HepG2 (cell line): ENCODE measurements around the gene SUCLA2. TPM values are rescaled to one million over a fixed set of nuclear protein-coding genes. Genes with fewer than 3 reads are reported as not detected.

ENCODE experiments used
- FOXK2 ChIP-seq: fragments of 450-650 bp; IDR thresholded peaks from 2 replicates; pipeline ENCODE4 v1.6.1; 2016
- PLRG1 ChIP-seq: fragments of 450-650 bp; conservative IDR thresholded peaks from 2 replicates; pipeline ENCODE4 v1.6.1; 2016
- SAFB2 ChIP-seq: sonication (generic); formaldehyde crosslinking; IDR thresholded peaks from 2 replicates; pipeline ENCODE4 v1.5.1; 2020; ENCODE audit warnings: missing genetic modification reagents, low read depth, mild to moderate bottlenecking, borderline replicate concordance
- SALL1 ChIP-seq: sonication (generic); formaldehyde crosslinking; IDR thresholded peaks from 2 replicates; pipeline ENCODE4 v1.8.0; 2022; ENCODE audit warnings: mild to moderate bottlenecking, missing genetic modification reagents
- SNRNP70 ChIP-seq: fragments of 200-400 bp; formaldehyde crosslinking; IDR thresholded peaks from 2 replicates; pipeline ENCODE4 v1.6.1; 2017; ENCODE audit warnings: mild to moderate bottlenecking, low read depth, low read length, moderate library complexity
- ZNF292 ChIP-seq: sonication (generic); formaldehyde crosslinking; IDR thresholded peaks from 2 replicates; pipeline ENCODE4 v1.8.1; 2022; ENCODE audit warnings: mild to moderate bottlenecking, low read depth, missing genetic modification reagents, borderline replicate concordance
- ZNF329 ChIP-seq: sonication (generic); formaldehyde crosslinking; IDR thresholded peaks from 2 replicates; pipeline ENCODE4 v1.9.0; 2021; ENCODE audit warnings: low read depth, mild to moderate bottlenecking, missing genetic modification reagents
- ZNF430 ChIP-seq: sonication (generic); formaldehyde crosslinking; IDR thresholded peaks from 2 replicates; pipeline ENCODE4 v1.9.0; 2021; ENCODE audit warnings: mild to moderate bottlenecking, missing genetic modification reagents
- ZNF691 ChIP-seq: sonication (generic); formaldehyde crosslinking; IDR thresholded peaks from 2 replicates; pipeline ENCODE4 v1.4.0; 2020; ENCODE audit warnings: missing genetic modification reagents, low read depth, mild to moderate bottlenecking, borderline replicate concordance
- polyA plus RNA-seq, 8 experiments: library from polyadenylated mRNA; depleted of rRNA in 3 of 8; stranded (reverse) in 7 of 8; unstranded in 1 of 8; fragments of >200 nt; fragmentation: Illumina TruSeq in 4 of 8; extraction: Trizol in 4 of 8; gene quantifications; 2 replicates each; pipeline versions ENCODE4 v1.2.1 to v1.2.3, GENCODE V29; 2011 to 2016; ENCODE audit warnings: low read depth in 4 of 8, missing spikeins in 1 of 8, mixed read lengths in 1 of 8; ENCODE audit not compliant: insufficient read depth in 1 of 8
- total RNA-seq, 5 experiments: library from RNA; depleted of rRNA; stranded (reverse); fragments of >200 nt; fragmentation: Illumina TruSeq; extraction: Trizol; gene quantifications; 2 replicates each; pipeline ENCODE4 v1.2.3, GENCODE V29; 2016; ENCODE audit warnings: low read depth in 1 of 5
- TF ChIP-seq, protein P1 (sequence below): sonication (generic); formaldehyde crosslinking; IDR thresholded peaks from 2 replicates; pipeline ENCODE4 v1.4.0; 2020; ENCODE audit warnings: missing genetic modification reagents
- TF ChIP-seq, protein P2 (sequence below): sonication (generic); formaldehyde crosslinking; IDR thresholded peaks from 2 replicates; pipeline ENCODE4 v1.5.0; 2020; ENCODE audit warnings: mild to moderate bottlenecking, missing genetic modification reagents, borderline replicate concordance
- TF ChIP-seq, protein P3 (sequence below): sonication (generic); formaldehyde crosslinking; IDR thresholded peaks from 2 replicates; pipeline ENCODE4 v1.4.0; 2020; ENCODE audit warnings: mild to moderate bottlenecking, missing genetic modification reagents

SUCLA2 gene
- total and polyA plus RNA-seq, 2 of the 13 experiments (the other 11 are each of a cell fraction or from before 2014, with no cell fraction given): 28.4 to 77.1 TPM

DNA sequence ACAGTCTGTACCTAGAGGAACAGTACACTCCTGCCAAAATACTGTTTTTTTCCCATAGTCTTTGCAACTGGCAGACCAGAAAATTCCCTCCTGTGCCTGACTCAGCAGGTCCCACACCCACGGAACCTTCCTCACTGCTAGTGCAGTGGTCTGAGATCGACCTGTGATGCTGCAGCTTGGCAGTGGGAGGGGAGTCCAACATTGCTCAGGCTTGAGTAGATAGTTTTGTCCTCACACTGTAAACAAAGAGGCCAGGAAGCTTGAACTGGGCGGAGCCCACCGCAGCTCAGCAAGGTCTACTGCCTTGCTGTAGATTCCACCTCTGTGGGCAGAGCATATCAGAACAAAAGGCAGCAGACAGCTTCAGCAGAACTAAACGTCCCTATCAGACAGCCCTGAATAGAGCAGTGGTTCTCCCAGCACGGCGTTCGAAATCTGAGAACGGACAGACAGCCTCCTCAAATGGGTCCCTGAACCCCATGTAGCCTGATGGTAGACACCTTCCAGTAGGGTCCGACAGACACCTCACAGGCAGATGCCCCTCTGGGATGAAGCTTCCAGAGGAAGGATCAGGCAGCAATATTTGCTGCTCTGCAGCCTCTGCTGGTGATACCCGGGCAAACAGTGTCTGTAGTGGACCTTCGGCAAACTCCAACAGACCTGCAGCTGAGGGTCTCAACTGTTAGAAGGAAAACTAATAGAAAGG lies 92.7 kb downstream of the SUCLA2 start (continued):
- TF ChIP-seq, protein P1, sequence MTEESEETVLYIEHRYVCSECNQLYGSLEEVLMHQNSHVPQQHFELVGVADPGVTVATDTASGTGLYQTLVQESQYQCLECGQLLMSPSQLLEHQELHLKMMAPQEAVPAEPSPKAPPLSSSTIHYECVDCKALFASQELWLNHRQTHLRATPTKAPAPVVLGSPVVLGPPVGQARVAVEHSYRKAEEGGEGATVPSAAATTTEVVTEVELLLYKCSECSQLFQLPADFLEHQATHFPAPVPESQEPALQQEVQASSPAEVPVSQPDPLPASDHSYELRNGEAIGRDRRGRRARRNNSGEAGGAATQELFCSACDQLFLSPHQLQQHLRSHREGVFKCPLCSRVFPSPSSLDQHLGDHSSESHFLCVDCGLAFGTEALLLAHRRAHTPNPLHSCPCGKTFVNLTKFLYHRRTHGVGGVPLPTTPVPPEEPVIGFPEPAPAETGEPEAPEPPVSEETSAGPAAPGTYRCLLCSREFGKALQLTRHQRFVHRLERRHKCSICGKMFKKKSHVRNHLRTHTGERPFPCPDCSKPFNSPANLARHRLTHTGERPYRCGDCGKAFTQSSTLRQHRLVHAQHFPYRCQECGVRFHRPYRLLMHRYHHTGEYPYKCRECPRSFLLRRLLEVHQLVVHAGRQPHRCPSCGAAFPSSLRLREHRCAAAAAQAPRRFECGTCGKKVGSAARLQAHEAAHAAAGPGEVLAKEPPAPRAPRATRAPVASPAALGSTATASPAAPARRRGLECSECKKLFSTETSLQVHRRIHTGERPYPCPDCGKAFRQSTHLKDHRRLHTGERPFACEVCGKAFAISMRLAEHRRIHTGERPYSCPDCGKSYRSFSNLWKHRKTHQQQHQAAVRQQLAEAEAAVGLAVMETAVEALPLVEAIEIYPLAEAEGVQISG (CRISPR knock-in tag): peak; percentile 29; the same call in 1 of the 2 replicates
- TF ChIP-seq PLRG1: no peak
- no peak for TF ChIP-seq ZNF329 (CRISPR knock-in tag)
- no peak for TF ChIP-seq ZNF691
- peak; percentile 34; the same call in 1 of the 2 replicates for TF ChIP-seq FOXK2
- TF ChIP-seq SAFB2: no peak
- no peak for TF ChIP-seq ZNF430 (CRISPR knock-in tag)
- TF ChIP-seq SNRNP70: no peak
- TF ChIP-seq, protein P2, sequence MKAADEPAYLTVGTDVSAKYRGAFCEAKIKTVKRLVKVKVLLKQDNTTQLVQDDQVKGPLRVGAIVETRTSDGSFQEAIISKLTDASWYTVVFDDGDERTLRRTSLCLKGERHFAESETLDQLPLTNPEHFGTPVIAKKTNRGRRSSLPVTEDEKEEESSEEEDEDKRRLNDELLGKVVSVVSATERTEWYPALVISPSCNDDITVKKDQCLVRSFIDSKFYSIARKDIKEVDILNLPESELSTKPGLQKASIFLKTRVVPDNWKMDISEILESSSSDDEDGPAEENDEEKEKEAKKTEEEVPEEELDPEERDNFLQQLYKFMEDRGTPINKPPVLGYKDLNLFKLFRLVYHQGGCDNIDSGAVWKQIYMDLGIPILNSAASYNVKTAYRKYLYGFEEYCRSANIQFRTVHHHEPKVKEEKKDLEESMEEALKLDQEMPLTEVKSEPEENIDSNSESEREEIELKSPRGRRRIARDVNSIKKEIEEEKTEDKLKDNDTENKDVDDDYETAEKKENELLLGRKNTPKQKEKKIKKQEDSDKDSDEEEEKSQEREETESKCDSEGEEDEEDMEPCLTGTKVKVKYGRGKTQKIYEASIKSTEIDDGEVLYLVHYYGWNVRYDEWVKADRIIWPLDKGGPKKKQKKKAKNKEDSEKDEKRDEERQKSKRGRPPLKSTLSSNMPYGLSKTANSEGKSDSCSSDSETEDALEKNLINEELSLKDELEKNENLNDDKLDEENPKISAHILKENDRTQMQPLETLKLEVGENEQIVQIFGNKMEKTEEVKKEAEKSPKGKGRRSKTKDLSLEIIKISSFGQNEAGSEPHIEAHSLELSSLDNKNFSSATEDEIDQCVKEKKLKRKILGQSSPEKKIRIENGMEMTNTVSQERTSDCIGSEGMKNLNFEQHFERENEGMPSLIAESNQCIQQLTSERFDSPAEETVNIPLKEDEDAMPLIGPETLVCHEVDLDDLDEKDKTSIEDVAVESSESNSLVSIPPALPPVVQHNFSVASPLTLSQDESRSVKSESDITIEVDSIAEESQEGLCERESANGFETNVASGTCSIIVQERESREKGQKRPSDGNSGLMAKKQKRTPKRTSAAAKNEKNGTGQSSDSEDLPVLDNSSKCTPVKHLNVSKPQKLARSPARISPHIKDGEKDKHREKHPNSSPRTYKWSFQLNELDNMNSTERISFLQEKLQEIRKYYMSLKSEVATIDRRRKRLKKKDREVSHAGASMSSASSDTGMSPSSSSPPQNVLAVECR (CRISPR knock-in tag): peak; percentile 25; the same call in 1 of the 2 replicates
- TF ChIP-seq, protein P3, sequence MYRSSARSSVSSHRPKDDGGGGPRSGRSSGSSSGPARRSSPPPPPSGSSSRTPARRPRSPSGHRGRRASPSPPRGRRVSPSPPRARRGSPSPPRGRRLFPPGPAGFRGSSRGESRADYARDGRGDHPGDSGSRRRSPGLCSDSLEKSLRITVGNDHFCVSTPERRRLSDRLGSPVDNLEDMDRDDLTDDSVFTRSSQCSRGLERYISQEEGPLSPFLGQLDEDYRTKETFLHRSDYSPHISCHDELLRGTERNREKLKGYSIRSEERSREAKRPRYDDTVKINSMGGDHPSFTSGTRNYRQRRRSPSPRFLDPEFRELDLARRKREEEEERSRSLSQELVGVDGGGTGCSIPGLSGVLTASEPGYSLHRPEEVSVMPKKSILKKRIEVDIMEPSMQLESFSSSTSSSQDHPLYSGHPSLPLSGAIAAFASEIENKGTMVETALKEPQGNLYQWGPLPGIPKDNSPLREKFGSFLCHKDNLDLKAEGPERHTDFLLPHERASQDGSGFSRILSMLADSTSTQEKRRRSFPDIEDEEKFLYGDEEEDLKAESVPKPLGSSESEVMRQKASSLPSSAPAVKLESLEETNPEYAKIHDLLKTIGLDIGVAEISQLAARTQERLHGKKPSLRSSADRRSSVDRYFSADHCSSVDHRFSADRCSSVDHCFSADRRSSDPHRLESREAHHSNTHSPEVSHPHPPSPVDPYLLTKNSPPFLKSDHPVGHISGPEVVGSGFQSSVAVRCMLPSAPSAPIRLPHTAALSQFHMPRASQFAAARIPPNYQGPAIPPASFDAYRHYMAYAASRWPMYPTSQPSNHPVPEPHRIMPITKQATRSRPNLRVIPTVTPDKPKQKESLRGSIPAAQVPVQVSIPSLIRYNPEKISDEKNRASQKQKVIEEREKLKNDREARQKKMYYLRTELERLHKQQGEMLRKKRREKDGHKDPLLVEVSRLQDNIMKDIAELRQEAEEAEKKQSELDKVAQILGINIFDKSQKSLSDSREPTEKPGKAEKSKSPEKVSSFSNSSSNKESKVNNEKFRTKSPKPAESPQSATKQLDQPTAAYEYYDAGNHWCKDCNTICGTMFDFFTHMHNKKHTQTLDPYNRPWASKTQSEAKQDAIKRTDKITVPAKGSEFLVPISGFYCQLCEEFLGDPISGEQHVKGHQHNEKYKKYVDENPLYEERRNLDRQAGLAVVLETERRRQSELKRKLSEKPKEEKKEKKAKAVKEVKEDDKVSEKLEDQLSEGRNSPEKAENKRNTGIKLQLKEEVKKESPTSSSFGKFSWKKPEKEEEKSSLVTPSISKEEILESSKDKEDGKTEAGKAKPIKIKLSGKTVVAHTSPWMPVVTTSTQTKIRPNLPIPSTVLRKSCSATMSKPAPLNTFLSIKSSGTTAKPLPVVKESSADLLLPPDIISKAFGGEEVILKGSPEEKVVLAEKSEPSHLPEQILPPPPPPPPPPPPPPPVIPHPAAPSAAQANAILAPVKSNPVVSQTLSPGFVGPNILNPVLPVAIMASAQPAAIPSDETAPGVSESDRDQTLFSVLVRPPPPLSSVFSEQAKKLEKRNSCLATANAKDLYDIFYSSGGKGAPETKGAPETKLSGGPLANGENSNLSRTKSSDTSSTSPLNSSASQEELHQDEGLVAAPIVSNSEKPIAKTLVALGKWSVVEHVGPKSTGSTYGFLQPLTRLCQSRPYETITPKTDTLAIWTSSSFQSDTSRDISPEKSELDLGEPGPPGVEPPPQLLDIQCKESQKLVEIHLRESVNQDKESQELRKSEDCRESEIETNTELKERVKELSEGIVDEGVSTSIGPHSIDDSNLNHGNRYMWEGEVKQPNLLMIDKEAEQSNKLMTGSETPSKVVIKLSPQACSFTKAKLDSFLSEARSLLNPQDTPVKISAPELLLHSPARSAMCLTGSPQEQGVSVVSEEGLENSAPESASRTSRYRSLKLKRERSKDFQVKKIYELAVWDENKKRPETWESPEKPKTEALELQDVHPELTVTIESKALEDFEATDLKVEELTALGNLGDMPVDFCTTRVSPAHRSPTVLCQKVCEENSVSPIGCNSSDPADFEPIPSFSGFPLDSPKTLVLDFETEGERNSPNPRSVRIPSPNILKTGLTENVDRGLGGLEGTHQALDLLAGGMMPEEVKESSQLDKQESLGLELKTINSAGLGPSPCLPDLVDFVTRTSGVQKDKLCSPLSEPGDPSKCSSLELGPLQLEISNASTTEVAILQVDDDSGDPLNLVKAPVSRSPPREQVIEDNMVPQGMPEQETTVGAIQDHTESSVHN (CRISPR knock-in tag): no peak
- TF ChIP-seq ZNF292 (CRISPR knock-in tag): peak; percentile 79; the same call in 1 of the 2 replicates
- peak; percentile 74 for TF ChIP-seq SALL1 (CRISPR knock-in tag)
